NCI-H82 (cell line): ENCODE results near the gene TNFSF8.

Experiments
- DNase-seq: peaks from one replicate; lab custom pipeline; 2025; lab: John Stamatoyannopoulos, UW

Gene TNFSF8

GRCh38 chr9:114869845-114870244 is 60.5 kb downstream of the TNFSF8 start:
- DNase-seq, result no peak

GRCh38 chr9:114869378-114869777 is 61.0 kb downstream of the TNFSF8 start:
- no peak for DNase-seq

- no peak for DNase-seq
Observed at GRCh38 chr9:114867327-114867726, 63.1 kb downstream of the TNFSF8 start.

GRCh38 chr9:114864471-114864870 is 65.9 kb downstream of the TNFSF8 start:
- no peak for DNase-seq

GRCh38 chr9:114861922-114862605 is 68.3 kb downstream of the TNFSF8 start:
- no peak for DNase-seq

- no peak for DNase-seq
Observed at GRCh38 chr9:114861273-114861672, 69.1 kb downstream of the TNFSF8 start.

- DNase-seq, result no peak
Observed at GRCh38 chr9:114860187-114860586, 70.2 kb downstream of the TNFSF8 start.

GRCh38 chr9:114856942-114857315 is 73.5 kb downstream of the TNFSF8 start:
- no peak for DNase-seq

GRCh38 chr9:114856215-114856941 is 74.0 kb downstream of the TNFSF8 start:
- DNase-seq, result no peak

- no peak for DNase-seq
Observed at GRCh38 chr9:114855488-114855887, 74.9 kb downstream of the TNFSF8 start.

- no peak for DNase-seq
Observed at GRCh38 chr9:114854736-114855355, 75.5 kb downstream of the TNFSF8 start.

- peak; percentile 44 for DNase-seq
Observed at GRCh38 chr9:114853071-114853855, 77.1 kb downstream of the TNFSF8 start.

GRCh38 chr9:114852050-114852594 is 78.3 kb downstream of the TNFSF8 start:
- DNase-seq, result no peak

- no peak for DNase-seq
Observed at GRCh38 chr9:114851306-114851705, 79.1 kb downstream of the TNFSF8 start.
